Measurements from ENCODE around the gene RPRD2.
A peak's percentile ranks its signal among the peaks of the same experiment; 100 is the strongest.
"Not testable (repeated sequence)": the region's sequence is repeated elsewhere in the genome, so short reads cannot be mapped to it uniquely, and the experiment has no call there.

The RPRD2 gene

GRCh38 chr1:150363426-150364230 lies at the start of gene RPRD2:
RPRD2 (plus strand) TSS chr1:150364147; CDS start chr1:150364715, 568 bp downstream.
- peak; percentile 95 for DNase-seq (ENCODE audit: low spot score)
- TF ChIP-seq CTCF (IDR thresholded peaks at IDR 0.05; ENCODE audit: extremely low read depth, missing control alignments): no peak

- DNase-seq (ENCODE audit: low spot score): not testable (repeated sequence)
Observed at GRCh38 chr1:150314691-150315090, 49.3 kb upstream of the RPRD2 start.

DNA sequence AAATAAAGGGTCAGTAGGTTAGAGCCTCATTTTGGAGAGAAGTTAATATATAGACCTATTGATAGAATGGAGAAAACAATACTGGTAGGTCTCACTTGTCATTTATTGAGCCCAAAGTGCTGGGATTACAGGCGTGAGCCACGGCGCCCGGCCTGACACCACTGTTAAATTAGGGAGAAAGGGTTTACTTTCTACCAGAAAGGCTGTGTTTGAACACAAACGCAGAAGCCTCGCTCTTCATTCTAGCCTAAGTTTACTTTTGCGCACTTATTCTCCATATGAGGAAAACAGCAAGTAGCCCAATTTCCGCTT lies 43.3 kb upstream of the RPRD2 start:
- DNase-seq (ENCODE audit: low spot score): no peak
- no peak for TF ChIP-seq CTCF (IDR thresholded peaks at IDR 0.05; ENCODE audit: extremely low read depth, missing control alignments)

- peak; percentile 12 for DNase-seq (ENCODE audit: low spot score)
- no peak for TF ChIP-seq CTCF (IDR thresholded peaks at IDR 0.05; ENCODE audit: extremely low read depth, missing control alignments)
Observed at GRCh38 chr1:150321826-150322166, 42.2 kb upstream of the RPRD2 start.

DNA sequence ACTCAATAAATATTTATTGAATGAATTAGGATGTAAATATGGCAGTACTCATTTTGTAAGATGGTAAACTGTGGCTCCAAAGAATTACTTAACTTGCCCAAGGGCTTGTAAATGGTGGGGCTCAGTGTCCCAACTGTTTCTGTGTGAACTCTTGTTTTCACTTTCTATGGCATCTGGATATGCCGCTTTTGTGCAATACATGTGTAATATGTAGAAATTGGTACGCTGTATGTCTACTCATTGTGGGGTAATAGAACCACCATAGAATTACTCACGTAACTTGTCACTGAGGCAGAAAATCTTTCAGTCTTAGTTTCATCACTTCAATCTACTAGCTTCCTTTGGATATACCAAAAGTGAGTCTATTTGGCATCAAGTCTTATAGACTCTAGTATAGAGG lies 41.6 kb upstream of the RPRD2 start:
- no peak for TF ChIP-seq CTCF (IDR thresholded peaks at IDR 0.05; ENCODE audit: extremely low read depth, missing control alignments)
- DNase-seq (ENCODE audit: low spot score): peak; percentile 15

- no peak for DNase-seq (ENCODE audit: low spot score)
- TF ChIP-seq CTCF (IDR thresholded peaks at IDR 0.05; ENCODE audit: extremely low read depth, missing control alignments): no peak
Observed at GRCh38 chr1:150332651-150333290, 31.2 kb upstream of the RPRD2 start.

DNA sequence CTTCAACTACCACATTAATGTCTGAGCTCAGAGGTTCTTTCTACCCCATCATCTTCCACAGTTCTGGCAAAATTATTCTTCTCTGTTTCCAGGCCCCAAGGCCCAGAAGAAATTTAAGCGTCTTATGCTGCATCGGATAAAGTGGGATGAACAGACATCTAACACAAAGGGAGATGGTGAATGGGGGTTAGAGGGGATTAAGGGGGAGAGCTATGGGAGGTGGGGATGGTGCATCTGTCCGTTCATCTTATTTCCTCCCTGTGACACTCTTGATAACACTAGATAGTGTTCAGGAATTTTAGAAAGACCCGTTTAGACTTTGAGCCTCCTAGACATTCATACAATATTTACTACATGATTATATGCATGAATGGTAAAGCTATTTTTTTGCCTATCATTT lies 17.6 kb upstream of the RPRD2 start:
- DNase-seq (ENCODE audit: low spot score): no peak
- TF ChIP-seq CTCF (IDR thresholded peaks at IDR 0.05; ENCODE audit: extremely low read depth, missing control alignments): no peak

DNA sequence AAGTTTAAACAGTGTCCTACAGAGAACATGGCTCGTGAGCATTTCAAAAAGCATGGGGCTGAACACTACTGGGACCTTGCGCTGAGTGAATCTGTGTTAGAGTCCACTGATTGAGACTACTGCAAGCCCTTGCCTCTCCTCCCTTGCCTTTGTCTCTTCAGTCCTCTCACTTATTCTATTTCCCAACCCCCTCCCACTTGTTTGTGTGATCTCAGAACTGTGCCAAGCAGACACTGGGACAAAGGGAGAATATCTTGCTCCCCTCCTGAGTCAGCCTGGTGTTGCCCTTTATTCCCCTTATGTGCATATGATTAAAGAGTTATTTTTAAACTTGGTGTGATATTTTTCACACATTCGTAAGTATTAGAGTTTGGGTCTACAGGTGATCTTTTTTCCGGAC lies 11.1 kb upstream of the RPRD2 start:
- no peak for DNase-seq (ENCODE audit: low spot score)

More for the DNA sequence above, 11.1 kb upstream of the RPRD2 start:
- TF ChIP-seq CTCF (IDR thresholded peaks at IDR 0.05; ENCODE audit: extremely low read depth, missing control alignments): no peak
